Tongue (tissue), 2 donors: ENCODE measurements around the gene CRYBB3. TPM values are rescaled to one million over a fixed set of nuclear protein-coding genes. Genes with fewer than 3 reads are reported as not detected.

Experiments used
- small RNA-seq: library from RNA; depleted of rRNA; stranded (forward); fragments of <200 nt; gene quantifications from one replicate; pipeline ENCODE3, GENCODE V24; 2014; ENCODE audit warnings: low replicate concordance
- total RNA-seq: library from RNA; depleted of rRNA; stranded (reverse); fragments of >200 nt; gene quantifications from one replicate; pipeline ENCODE4 v1.2.3, GENCODE V29; 2014

The CRYBB3 gene
- total RNA-seq, 1 donor from 2014 or later: not detected

Small RNA genes lying within 50 kb of the gene (small RNA-seq; reads per million reads assigned to genes)
- not detected for gene Z99916.2

Other genes starting within 250 kb of the CRYBB3 start
- 31.7 TPM for gene KIAA1671, start 247.1 kb upstream of the CRYBB3 start, total RNA-seq
- 0.82 TPM for gene CRYBB2, start 19.8 kb downstream of the CRYBB3 start, total RNA-seq